NCI-H146 (cell line): ENCODE results near the gene NFIX.

Source experiments
- DNase-seq: peaks from one replicate; lab custom pipeline; 2025; lab: John Stamatoyannopoulos, UW

NFIX gene

DNA sequence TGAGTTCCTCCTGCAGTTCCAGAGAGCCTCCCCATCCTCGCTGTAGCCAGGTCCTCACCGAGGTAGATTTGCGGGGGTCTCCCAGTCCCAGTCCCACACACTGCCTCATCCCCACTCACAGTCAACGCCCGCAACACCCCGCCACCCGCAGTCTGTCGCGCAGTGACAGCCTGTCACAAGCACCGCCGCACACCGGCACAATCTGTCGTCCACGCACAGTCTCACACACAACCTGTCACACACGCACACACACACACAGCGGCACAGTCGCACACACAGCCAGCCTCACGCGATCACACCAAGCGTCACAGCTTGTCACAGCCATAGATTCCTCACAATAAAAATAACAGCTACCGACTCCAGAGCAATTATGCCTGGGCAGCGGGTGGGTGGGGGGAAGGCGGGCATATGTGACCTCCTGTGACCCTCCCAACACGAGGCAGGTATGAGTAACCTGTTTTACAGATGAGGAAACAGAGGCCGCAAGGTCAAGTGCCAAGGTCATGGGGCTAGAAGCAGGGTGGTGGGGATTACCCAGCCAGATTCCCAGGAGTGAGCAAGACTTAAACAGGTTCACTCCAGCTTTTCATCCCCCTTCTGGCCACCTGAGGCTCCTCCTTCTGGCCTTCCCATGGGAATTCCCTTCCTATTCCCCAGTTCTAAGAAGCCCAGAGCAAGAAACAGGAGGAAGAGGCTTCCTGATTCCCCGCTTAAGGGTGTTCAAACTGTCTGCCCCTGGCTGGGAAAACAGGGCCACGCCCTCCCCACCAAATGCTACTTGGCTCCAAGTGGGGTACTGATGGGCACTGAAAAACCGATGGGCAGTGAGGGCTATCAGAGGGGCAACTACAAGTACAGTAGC is 13.9 kb downstream of the NFIX start:
- DNase-seq = no peak

DNA sequence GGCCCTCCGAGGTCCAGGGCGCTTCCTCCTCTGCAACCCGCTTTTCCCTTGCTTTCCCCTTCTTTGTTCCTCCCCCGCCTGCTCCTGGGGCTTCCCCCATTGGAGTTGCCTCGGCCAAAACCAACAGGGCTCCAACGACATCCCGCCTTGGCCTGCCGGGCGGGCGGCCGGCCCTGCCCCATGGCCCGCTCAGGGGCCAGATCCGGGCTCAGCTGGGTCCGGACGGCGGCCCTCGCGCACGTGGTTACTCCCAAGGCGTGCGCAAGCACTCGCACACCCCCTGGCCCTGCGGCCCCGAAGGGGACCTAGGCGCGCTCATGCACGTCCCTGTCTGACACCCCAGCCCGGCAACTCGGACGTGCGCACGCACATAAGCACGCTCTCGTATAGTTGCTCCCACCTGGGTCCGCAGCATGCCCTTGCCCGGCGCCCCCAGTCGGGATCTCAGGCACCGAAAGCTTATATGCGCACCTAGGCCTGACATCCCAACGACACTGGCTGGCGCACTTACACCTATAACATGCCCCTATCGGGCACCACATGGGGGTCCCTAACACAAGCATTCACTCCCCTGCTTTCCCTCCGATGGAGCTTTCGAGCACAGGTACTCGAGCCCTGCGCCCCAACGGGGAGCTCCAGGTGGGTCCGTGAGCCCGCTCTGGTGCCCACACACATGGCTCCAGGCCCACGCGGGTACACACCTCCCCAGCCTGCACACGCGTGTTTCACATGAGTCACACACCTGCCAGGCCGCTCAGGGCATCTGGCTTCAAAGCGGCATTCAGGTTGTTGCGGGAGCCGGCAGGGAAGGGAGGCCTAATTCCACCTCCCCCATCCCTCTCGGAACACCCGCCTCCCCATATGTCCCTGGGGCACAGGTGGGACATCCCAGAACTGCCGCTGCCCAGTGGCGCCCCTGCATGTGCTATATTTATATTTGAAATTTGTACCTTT is 15.0 kb downstream of the NFIX start:
- no peak for DNase-seq

DNA sequence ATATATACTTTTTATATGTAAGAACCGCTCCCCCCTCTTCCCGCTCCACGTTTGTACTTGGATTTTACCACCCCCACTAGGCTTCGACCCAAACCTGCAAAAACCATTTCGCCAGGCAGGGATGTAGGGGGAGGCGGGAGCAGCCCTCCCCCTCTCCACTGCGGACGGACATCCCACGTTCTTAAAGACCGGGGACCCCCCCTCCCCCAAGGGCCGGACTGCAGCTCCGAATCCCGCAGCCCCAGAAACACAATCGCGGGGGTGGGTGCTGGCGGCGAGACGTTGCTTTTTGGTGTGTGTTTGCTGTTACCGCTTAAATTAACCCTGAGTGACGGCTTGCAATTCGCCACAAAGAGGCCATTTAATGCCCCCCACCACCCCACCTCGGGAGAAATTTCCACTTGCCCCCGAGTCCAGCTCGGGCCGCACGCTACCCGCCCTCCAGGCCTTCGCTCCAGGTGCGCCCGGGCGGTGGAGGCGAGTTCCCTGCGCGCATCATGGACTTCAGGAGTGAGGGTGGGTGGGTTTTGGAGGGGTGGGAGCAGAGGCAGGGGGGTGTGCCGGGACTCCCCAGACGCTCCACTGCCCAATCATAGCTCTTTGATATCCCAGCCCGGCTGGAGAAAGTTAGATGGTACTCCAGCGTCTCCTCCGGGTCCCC is 15.8 kb downstream of the NFIX start:
- DNase-seq = no peak

DNA sequence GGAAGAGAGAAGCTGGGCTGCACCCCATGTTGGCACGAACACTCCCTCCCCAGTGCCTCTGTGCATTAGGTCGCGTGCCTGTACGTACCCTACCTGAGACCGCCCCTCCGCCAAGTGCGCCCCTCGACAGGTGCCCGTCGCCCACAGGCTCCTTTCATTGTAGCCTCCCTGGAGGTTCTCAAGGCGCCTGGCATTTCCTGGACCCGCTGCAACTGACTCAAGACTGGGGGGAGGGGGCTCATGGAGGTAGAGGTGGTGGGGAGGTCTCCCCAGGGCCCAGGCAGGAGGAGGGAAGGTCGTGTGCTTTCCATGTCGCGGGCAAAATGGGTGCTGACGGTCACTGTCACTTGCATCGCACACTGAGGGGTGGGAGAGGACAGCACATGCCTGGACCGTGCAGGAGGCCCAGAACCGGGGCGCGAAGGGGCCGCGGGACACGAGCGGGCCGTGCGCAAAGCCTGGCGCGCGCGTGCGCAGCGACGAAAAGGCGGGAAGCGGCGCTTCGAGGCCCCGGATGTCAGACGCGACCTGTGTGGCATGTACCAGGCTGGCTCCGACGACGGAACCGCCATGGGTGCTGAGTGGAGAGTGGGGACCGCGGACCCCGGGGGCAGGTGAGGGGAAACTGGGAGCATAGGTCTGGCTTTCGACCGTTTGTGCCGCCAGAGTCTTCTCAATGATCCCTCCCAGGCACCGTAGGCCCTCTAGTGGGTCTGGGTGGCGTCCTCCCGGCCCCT is 16.5 kb downstream of the NFIX start:
- DNase-seq = no peak

DNA sequence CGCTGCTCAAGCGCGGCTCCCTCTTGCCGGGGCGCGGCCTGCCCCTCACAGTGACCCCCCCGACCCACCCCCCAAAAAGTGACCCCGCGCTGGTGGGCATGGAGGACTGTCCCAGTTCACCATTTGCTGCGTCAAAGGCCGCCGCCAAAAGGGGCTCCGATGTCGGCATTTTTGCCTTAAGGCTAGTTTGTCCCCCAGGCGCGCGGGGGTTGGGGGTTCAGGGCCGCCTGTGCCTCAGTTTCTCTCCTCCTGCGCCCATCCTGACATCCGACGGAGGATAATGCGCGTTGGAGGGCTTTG is 17.1 kb downstream of the NFIX start:
- DNase-seq = no peak

DNA sequence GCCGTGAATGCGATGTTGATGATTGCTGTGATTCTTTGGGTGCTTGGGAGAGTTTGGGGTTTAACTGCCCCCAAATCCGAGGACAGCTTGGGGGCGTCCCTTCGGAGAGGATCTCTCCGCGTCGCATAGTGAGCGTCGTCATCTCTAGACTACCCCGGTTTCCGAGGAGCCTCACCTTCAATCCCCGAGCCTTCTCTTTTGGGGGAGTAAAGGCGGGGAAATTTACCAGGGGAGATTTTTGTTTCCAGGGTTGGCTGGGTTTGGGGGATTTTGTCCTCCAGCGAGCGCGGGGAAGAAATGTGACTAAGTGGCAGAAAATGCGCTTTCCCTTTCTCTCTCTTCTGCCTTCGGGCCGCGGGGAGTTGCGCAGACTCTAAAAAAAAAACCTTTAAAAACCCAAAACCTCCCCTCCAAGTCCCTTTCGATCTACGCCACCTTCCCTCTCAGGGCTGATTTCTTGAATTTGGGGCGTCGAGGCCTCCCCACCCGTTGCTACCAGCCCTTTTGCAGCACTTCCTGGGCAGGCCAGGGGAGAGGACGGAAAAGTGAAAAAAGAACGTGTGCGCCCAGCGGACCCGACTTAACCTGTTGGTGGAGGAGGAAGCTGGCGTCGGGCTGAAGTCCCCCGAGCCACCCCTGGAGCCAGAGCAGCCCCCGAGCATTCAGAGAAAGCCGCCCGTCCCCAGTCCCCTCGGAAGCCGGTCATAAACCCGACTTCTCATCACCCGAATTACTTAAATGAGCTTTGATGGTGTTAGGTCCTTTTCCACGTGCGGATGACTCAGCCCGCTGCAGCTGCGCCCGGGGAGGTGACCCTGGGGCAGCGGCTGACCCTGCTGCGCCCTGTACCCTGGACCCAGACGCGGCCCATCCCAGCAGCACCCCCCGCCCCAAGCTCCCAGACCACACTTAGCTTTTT is 17.7 kb downstream of the NFIX start:
- no peak for DNase-seq

DNA sequence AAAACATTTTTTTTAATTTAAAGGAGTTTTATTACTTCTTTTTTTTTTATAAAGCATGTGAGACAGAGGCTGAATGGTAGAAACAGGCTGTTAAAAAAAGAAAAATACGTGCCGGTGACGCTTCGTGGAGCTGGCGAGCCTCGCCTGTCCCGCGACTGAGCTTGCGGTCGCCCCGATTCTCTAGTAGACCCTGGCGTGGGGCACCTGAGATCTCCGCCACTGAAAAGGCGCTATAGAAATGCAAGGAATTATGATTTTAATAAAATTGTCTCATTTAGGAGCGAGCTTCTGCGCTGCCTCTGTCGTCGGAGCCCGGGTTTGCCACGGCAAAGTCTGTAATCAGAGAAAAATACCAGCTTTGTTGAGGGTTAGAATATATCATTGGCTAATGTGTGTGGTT is 18.4 kb downstream of the NFIX start:
- DNase-seq = no peak

DNA sequence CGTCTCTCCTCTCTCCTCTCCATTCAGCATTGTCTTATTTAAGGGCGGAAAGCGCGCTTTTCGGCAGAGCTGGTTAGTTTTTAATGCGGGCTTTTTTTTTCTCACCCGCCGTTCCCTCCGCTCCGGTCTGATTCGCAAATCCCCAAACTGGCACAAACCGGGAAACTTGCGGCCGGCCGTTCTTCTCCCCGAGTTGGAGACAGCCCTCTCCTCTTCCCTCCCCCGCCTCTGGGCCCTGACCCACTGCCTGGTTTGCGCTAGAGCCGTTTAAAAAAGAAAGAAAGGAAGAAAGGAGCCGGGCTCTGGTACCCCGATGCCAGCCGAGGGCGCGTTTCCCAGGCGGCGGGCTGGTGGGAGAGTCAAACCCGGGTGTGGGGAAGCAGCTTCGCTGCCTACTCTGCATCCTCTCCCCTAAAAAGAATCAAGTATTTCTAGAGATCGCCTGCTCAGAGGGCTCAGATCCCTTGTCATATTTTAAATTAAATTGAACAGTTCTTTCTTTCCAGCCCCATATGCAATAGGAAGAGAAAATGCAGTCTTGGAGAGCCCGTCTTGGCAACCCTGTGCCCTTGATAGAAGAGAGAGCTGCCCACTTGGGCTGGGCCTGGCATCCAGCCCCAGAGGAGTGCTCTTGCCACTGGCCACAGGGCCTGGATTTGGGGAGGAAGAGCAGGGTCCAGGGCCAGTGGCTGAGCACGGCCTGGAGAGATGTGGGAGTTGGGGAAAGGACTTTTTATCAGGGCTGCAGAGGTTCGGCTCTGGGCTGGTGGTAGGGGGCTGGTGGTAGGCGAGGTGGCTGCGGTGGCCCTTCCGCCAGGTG is 19.0 kb downstream of the NFIX start:
- no peak for DNase-seq

DNA sequence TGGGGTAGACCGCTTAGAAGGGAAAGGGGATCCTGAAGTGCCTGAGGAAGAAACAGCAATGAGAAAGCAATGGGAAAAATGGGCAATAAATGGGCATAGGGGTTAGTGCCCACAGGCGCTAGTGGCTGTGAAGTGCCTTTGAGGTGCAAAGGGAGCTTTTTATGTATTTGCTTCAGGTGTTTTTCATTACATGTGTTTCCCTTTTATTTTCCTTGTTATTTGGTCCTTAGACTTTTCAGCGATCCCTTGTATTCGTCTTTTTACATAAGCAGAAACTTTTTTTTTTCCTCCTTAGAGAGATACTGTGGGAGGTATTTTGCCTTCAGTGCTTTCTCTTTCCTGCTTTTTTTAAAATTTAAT is 19.6 kb downstream of the NFIX start:
- no peak for DNase-seq

DNA sequence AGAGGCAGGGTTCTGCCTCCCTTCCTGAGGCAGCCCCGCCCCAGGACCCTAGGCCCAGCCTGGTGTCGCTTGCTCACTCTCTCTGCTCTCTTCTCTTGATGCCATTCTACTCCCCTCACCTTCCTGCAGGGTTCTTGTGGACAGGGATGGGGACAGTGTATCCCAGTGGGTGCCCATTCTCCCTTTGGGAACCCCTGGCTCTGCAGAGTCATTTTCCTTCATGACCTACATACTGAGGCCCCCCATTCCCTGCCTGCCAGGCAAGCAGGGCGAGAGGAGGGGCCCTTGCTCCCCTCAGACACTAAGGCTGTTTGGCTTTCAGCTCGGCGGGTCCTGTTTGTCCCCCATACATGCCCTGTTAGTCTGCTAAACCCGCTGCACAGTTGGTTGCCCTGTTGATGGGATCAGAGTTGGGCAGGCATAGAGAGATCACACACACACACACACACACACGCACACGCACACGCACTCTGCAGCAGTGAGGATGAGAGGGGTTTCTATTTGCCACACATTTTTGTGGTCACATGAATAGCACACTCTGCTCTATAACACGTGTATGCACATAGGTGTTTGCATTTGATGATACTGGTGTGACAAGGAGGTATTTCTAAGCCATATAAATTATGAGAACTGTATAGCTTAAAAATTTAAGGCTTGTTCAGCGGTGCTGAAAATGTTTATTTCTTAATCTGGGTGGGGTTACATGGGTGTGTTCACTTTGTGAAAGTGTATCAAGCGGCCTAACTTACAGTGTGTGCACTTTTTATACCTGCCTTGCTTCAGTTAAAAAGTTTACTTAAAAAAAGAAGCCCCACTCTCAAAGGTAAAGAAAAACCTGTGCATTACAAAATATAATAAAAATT is 20.3 kb downstream of the NFIX start:
- no peak for DNase-seq

DNA sequence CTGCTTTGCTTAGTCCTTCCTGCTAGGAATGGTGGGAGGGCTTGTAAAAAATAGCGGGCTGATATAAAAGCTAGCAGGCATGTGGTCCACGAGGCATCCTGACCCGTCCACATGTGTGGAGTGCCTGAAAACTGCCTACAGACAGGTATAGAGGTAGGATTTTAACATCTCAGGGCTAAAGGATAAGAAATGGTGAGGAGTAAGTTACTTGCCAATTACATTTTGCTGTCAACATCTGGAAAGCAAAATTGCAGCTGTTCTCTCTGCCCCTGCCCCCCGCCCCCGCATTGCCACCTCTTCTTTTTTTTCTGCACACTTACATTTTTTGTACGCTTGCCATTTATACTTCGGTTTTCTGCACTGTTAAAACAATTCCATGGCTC is 21.0 kb downstream of the NFIX start:
- no peak for DNase-seq

DNA sequence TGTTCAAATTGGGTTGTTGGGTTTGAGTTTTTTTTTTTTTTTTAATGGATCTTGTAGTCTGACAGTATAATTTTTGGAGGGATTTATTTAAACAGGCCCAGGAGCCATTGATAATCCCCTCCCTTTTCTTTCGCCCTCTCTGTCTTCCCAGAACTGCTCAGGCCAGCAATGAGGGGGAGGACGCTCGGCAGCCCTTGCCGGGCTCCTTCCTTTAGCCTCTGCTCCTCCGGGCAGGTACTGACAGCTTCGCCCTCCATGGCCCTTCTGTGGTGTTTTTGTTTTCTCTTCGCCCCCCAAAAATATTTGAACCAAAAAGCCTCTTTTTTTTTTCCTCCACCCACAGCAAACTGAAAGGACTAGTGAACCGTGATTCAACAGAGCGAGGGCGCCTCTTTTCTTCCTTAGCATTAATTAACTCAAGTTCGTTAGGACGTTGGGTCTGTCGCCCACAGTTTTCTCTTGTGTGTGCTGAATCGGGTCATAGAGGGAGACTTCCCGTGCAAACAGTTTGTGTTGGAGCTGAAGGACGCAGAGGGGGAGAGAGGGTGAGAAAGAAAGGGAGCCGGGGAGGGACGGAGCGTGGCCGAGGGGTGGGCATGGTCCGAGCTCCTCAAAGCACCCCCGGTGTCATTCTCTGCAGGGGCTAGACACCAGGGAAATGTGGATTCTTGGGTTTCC is 21.5 kb downstream of the NFIX start:
- no peak for DNase-seq

DNA sequence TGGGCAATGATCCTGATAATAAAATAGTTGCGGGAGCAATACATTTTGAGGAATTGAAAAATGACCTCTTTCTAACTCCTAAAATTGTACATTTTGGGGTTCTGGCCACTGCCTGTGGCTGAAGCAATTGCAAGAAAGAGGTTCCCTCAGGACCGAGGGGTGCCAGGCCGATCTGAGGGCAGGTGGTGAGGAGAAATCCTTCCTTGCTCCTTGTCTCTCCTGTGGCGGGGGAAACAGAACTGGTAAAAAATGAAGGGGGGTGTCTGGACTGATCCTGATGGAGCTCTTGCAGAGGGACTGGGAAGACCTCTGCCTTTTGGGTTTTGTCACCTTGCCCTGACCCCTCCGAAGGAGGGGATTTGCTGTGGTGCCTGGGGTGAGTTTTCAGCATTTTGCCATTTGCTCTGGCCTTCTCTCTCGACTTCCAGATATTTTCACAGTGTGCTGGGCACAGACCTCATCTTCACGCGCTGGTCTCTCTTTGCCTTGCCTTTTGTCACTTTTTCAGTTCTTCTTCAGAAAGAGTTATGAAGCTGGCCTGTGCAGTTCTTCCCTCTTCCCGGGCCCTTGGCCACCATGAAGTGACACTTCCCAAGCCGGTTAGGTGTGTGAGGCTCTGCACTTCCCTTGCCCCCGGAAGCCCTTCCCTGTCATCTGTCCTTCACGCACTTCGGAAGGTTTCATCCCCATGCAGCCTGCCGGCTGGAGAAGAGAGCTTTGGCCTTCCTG is 22.2 kb downstream of the NFIX start:
- DNase-seq = no peak

DNA sequence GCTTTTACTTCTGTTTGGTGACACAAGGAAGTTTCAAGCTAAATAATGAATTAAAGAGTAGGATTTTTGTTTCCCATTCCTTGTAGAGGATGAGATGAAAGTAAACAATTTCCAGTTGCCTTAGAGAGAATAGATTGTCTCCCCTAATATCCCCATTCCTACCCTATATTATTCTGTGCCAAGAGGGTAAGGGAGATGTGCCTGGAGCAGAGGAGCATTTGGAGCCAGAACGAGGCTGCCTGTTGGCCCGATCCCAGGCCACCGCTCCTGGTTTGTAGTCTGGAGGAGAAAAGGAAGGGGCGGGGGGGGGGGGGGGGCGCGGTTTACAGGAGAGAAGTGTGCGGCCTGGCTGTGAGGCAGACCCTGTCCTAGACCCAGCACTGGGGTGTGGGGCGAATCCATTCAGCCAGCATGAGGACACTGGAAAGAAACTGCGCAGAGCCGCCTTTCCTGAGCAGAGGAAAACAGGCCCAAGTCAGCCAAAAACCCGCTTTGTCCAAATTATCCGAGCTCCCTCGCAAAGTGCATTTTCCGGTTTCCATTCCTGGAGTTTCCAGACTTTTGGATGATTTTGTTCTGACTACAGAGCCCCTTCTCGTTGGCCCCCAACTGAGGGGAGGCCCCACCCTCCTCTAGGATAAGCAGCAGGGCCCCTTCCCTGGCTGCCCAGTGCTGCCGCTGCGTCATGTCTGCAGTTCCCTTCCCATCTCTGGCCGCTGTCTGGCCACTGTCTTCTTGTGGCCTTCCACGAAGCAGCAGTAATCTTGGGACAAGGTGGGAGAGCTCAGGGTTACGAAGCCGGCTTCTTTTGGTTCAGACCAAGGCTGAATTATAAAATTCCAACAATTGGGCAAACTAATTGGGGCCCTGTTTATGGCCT is 23.0 kb downstream of the NFIX start:
- DNase-seq = no peak

DNA sequence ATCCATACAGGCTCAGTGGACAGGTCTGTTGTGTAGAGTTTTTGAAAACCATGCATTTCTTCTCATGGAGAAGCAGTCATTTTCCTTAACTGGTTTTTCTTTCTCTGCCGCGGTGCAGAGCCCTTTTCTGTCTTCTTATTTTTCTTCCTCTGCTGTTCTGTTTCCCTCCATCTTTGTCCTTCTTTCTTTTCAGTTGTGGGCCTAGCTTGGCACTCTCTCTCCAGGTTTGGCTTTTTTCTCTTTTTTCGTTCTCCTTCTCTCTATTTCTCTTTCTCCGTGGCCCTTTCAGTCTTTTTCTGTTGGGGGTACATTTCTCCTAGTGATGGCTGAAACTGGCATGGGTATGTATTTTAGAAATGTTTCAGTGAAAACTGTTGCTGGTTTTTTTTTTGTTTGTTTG is 24.1 kb downstream of the NFIX start:
- no peak for DNase-seq

DNA sequence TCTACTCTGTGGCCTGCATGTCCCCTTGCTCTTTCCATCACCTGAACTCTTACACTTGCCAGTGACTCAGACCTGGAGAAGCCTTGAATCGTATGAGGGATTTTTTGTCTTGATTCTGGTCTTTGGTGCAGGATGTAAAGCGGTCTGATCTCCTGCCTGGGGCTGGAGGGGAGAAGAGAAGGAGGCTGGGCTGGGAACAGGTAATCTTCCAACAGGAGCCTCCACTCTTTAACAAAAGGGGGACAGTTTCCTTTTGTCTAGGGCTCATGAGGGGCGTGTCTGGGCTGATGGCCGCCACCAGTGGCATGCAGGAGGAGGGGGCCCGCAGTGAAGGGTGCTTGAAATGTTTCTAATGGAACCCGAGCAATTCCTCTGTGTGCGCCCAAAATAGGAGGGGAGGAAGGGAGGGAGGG is 24.7 kb downstream of the NFIX start:
- DNase-seq = no peak
